Spleen (tissue), 7 donors: ENCODE measurements around the gene PPP1CA.

ENCODE experiments used
- POLR2A ChIP-seq, 3 donors: fragments of 450-650 bp; IDR thresholded peaks; one replicate each; pipeline ENCODE4 v1.5.1; 2017; ENCODE audit warnings: antibody characterized with exemption in 3 of 3, mild to moderate bottlenecking in 1 of 3
- TF ChIP-seq, protein P1 (sequence below), 11 experiments: fragments of 200-600 bp in 7 of 11; fragments of 450-650 bp in 4 of 11; sonication (generic) in 4 of 11; IDR thresholded peaks in 8 of 11; conservative IDR thresholded peaks in 3 of 11; 1 replicate in 7 of 11; 2 replicates in 4 of 11; pipeline versions ENCODE4 v1.4.0 to v1.8.0; 2016 to 2021; ENCODE audit warnings: antibody characterized with exemption in 11 of 11, inconsistent platforms in 4 of 11, mild to moderate bottlenecking in 1 of 11
- donor health status: DM: no; HTN: no; CAD: no; lungs with moderate emphysema.
- donor health status: DM: no; HTN: no; CAD: no.
- donor health status: DM: no; HTN: no; CAD: no.

DNA sequence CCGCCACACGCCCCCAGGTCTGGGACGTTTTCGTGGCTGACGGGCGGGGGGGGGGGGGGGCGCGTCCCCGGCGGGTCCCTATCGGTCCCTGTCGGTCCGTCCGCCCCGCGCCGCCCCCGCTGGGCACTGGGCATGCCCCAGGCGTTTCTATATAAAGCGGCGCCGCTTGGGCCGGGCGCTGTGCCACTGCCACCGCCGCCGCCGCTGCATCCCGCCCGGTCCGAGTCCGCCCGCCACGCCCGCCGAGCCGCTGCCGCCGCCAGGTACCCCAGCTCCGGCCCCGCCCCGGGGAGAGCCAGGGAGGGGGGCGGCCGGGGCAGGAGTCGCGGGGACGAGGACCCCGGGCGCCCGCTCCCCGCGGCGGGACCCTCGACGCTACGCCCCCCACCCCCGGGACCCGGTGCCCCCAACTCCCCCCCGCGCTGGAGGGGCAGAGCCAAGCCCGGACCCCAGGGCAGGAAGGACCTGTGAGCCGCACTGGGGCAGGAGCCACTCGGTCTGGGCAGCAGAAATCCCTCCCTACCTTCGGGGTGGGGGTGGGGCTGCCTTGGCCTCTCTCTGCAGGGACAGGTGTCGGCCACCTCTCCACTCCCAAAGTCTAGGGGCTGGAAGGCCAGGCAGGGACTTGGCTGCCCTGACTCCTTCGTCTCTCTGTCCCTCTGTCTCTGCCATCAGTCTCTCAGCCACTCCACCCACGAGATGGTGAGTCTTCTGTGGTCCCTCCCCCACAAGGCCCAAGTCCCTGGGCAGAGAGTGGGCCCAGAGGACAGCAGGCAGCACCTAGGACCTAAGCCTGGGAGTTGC is 14.0 kb upstream of the PPP1CA start, which contains the start of gene CARNS1:
- no peak for TF ChIP-seq POLR2A (IDR thresholded peaks at IDR 0.05)
- TF ChIP-seq, protein P1, sequence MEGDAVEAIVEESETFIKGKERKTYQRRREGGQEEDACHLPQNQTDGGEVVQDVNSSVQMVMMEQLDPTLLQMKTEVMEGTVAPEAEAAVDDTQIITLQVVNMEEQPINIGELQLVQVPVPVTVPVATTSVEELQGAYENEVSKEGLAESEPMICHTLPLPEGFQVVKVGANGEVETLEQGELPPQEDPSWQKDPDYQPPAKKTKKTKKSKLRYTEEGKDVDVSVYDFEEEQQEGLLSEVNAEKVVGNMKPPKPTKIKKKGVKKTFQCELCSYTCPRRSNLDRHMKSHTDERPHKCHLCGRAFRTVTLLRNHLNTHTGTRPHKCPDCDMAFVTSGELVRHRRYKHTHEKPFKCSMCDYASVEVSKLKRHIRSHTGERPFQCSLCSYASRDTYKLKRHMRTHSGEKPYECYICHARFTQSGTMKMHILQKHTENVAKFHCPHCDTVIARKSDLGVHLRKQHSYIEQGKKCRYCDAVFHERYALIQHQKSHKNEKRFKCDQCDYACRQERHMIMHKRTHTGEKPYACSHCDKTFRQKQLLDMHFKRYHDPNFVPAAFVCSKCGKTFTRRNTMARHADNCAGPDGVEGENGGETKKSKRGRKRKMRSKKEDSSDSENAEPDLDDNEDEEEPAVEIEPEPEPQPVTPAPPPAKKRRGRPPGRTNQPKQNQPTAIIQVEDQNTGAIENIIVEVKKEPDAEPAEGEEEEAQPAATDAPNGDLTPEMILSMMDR (IDR thresholded peaks at IDR 0.05 in 8 of 11, conservative IDR thresholded peaks at IDR 0.05 in 3 of 11): no peak
